IPS-20b (cell line): ENCODE measurements around the gene SH3RF3.
"Not testable (repeated sequence)": the region's sequence is repeated elsewhere in the genome, so short reads cannot be mapped to it uniquely, and the experiment has no call there.

ENCODE experiments used
- H3K27ac ChIP-seq: one replicate; pipeline ENCODE4 v1.5.1; 2013; ENCODE audit warnings: low read length
- H3K27me3 ChIP-seq: 2 replicates; pipeline ENCODE4 v1.6.1; 2013; ENCODE audit warnings: mild to moderate bottlenecking, low read length, inconsistent platforms; ENCODE audit not compliant: insufficient read depth
- H3K36me3 ChIP-seq: 2 replicates; pipeline ENCODE4 v1.6.1; 2013; ENCODE audit warnings: low read depth, mild to moderate bottlenecking, inconsistent platforms, low read length, moderate library complexity; ENCODE audit not compliant: insufficient read depth
- H3K4me1 ChIP-seq: 2 replicates; pipeline ENCODE4 v1.6.1; 2013; ENCODE audit warnings: mild to moderate bottlenecking, control low read depth, inconsistent platforms, low read length, moderate library complexity; ENCODE audit not compliant: insufficient read depth
- H3K4me3 ChIP-seq: 2 replicates; pipeline ENCODE4 v1.5.1; 2013; ENCODE audit warnings: mild to moderate bottlenecking, low read length, inconsistent platforms
- H3K9ac ChIP-seq: 2 replicates; pipeline ENCODE4 v1.6.1; 2013; ENCODE audit warnings: low read depth, mild to moderate bottlenecking, inconsistent platforms, low read length, moderate library complexity
- H3K9me3 ChIP-seq: 2 replicates; pipeline ENCODE4 v1.6.1; 2013; ENCODE audit warnings: mild to moderate bottlenecking, low read depth, low read length, inconsistent platforms; ENCODE audit not compliant: insufficient read depth

The SH3RF3 gene

GRCh38 chr2:109120166-109120565 lies 8.8 kb upstream of the SH3RF3 start:
- H3K4me1 ChIP-seq = no peaks in the 10 kb centered on the region
- H3K36me3 ChIP-seq = no peaks in the 10 kb centered on the region
- H3K4me3 ChIP-seq = no peak overlapping the region
- H3K9ac ChIP-seq = no peak overlapping the region
- no peak overlapping the region for H3K27ac ChIP-seq
- H3K9me3 ChIP-seq = peaks cover 15% of the 10 kb centered on the region; the same call in 1 of the 2 replicates
- no peaks in the 10 kb centered on the region for H3K27me3 ChIP-seq

DNA sequence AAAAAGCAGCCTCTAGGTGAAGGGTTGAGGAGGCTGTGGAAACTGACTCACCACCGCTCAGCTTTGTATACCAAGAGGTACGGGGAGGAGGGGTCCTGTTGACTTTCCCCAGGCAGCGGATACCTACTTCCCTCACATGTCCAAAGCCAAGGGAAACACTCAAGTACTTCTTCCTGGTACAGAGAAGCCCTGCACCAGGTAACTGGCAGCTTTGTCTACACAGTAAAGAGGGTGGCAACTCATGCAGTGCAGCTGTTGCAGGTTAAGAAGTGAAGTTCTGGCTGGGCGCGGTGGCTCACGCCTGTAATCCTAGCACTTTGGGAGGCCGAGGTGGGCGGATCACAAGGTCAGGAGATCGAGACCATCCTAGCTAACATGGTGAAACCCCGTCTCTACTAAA lies 8.3 kb upstream of the SH3RF3 start:
- H3K4me1 ChIP-seq, H3K36me3 ChIP-seq, H3K27me3 ChIP-seq, H3K27ac ChIP-seq, H3K4me3 ChIP-seq, H3K9ac ChIP-seq: not testable (repeated sequence)
- peaks cover 15% of the 10 kb centered on the region; the same call in 1 of the 2 replicates for H3K9me3 ChIP-seq

GRCh38 chr2:109123586-109124201 lies 5.3 kb upstream of the SH3RF3 start:
- Histone ChIP-seq H3K36me3 (no peaks in the 10 kb centered on the region), H3K27ac (no peak overlapping the region), H3K9me3 (peaks cover 2% of the 10 kb centered on the region; the same call in 1 of the 2 replicates), H3K27me3 (peaks cover 26% of the 10 kb centered on the region), H3K4me3 (no peak overlapping the region), H3K9ac (no peak overlapping the region), H3K4me1 (no peaks in the 10 kb centered on the region)

DNA sequence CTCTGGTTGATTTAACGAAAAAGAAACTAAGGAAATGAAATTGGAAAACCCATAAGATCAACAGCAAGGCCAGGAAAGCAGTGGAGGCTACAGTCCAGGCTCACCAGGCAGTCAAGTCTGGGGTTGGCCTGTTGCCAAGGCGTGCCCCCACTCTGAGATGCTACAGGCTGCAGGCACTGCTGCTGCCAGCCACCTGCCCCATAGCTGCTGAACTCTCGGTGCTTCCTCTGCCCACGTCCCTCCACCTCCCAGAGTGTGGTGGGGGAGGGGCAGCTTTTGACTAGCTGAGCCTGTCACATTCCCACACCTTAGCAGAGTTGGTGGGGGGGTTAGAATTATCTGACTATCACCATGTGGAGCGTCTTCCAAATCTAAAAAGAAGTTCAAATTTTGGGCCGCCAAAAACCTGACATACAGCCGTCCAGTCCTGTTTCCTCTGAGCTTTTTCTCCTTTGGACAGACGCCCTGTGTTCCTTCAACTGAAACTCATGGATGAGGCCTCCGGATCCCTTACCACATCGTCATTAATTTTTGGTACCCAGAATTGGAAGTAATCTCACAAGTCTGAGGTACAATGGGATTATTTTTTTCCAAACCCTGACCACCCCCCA lies 3.9 kb upstream of the SH3RF3 start:
- Histone ChIP-seq H3K36me3 (no peaks in the 10 kb centered on the region), H3K27me3 (peaks cover 40% of the 10 kb centered on the region), H3K9ac (no peak overlapping the region), H3K9me3 (no peaks in the 10 kb centered on the region), H3K27ac (no peak overlapping the region), H3K4me1 (no peaks in the 10 kb centered on the region), H3K4me3 (no peak overlapping the region)

DNA sequence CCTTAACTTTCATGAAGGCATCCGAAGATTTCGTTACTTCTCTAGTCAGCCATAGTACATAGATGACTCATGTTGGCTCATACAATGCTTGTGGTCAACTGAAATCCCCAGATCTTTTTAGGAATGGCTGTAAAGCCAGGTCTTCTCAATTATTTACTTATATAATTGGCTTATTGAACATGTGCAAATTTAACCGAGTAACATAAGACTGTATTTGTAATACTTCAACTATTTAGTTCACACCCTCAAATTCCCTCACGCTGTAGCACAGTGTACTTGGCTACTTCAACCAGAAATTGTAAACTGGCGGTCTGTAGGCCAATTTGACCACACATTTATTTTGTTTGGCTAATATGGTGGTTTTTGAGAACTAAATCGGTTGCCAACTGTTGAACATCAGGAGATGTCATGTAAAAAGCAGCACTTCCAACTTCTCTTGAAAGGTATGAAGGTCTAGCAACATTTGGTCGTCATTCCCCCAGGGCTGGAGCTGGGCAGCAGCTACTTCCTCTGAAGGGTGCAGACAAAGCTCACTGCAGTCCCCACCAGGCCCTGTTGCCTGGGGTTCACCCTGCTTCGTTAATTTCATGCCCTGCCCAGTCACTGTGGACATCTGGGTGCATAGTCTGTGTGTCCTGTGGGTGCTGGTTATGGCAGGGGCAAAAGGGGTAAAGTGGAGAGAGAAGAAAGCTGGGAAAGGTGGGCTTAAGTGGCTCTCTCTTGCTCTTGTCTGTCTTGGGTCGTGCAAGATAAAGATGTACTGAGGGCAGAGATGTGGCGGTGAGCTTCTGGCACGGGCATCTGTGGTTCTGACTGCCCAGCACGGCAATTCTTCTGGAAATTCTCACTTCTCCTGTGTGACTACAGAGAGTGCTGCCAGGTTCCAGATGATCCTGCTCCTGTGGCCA lies 3.2 kb upstream of the SH3RF3 start:
- H3K4me3 ChIP-seq = no peak overlapping the region
- H3K4me1 ChIP-seq = no peaks in the 10 kb centered on the region
- H3K9ac ChIP-seq = no peak overlapping the region
- H3K9me3 ChIP-seq = no peaks in the 10 kb centered on the region
- H3K27ac ChIP-seq = no peak overlapping the region
- H3K27me3 ChIP-seq = peaks cover 48% of the 10 kb centered on the region
- no peaks in the 10 kb centered on the region for H3K36me3 ChIP-seq

GRCh38 chr2:109126501-109126860 lies 2.5 kb upstream of the SH3RF3 start:
- Histone ChIP-seq H3K4me3 (no peak overlapping the region), H3K36me3 (no peaks in the 10 kb centered on the region)

GRCh38 chr2:109127556-109127955 lies 1.4 kb upstream of the SH3RF3 start:
- Histone ChIP-seq H3K27ac (no peak overlapping the region), H3K9ac (no peak overlapping the region), H3K9me3 (no peaks in the 10 kb centered on the region), H3K4me1 (no peaks in the 10 kb centered on the region), H3K36me3 (no peaks in the 10 kb centered on the region), H3K4me3 (peak overlapping the region; percentile 64; the same call in 1 of the 2 replicates), H3K27me3 (peaks cover 65% of the 10 kb centered on the region)

More at GRCh38 chr2:109126501-109126860, 2.5 kb upstream of the SH3RF3 start:
- no peak overlapping the region for H3K27ac ChIP-seq
- H3K4me1 ChIP-seq = no peaks in the 10 kb centered on the region
- H3K9me3 ChIP-seq = no peaks in the 10 kb centered on the region
- no peak overlapping the region for H3K9ac ChIP-seq
- peaks cover 54% of the 10 kb centered on the region for H3K27me3 ChIP-seq

DNA sequence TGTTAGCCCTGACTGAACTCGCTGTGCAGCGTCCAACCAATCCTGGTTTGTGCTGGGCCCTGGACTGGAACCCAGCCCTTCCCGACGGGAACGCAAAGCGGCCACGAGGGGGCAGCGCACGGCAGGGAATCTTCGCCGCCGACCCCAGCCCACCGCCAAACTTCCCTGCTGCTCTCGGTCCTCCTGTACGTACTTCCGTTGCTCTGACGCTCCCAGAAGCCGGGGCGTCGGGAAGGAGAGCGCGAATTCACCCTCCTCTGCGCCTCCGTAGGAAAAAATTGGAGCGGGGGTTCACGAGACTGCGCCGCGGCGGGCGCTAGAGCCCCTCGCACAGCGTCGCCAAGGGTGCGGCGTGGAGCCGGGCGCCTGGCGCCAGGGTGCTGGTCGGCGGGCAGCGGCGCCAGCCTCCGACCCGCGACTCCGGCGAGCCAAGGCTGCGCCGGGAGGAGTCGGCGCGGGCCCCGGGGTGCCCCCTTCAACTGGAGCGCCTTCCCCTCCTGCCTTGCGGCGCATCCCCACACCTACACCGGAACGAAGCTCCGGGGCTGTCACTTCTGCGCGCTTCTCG lies 873 bp upstream of the SH3RF3 start:
- Histone ChIP-seq H3K27me3 (peaks cover 71% of the 10 kb centered on the region), H3K36me3 (no peaks in the 10 kb centered on the region), H3K27ac (no peak overlapping the region), H3K9ac (no peak overlapping the region), H3K4me1 (no peaks in the 10 kb centered on the region), H3K4me3 (peak overlapping the region; percentile 64), H3K9me3 (no peaks in the 10 kb centered on the region)

- no peaks in the 10 kb centered on the region for H3K36me3 ChIP-seq
- H3K27me3 ChIP-seq = peaks cover 77% of the 10 kb centered on the region
- H3K4me1 ChIP-seq = no peaks in the 10 kb centered on the region
- H3K27ac ChIP-seq = no peak overlapping the region
- no peaks in the 10 kb centered on the region for H3K9me3 ChIP-seq
- H3K4me3 ChIP-seq = peak overlapping the region; percentile 64; the same call in 1 of the 2 replicates
- no peak overlapping the region for H3K9ac ChIP-seq
Observed at GRCh38 chr2:109129356-109129920, 433 bp downstream of the SH3RF3 start.

DNA sequence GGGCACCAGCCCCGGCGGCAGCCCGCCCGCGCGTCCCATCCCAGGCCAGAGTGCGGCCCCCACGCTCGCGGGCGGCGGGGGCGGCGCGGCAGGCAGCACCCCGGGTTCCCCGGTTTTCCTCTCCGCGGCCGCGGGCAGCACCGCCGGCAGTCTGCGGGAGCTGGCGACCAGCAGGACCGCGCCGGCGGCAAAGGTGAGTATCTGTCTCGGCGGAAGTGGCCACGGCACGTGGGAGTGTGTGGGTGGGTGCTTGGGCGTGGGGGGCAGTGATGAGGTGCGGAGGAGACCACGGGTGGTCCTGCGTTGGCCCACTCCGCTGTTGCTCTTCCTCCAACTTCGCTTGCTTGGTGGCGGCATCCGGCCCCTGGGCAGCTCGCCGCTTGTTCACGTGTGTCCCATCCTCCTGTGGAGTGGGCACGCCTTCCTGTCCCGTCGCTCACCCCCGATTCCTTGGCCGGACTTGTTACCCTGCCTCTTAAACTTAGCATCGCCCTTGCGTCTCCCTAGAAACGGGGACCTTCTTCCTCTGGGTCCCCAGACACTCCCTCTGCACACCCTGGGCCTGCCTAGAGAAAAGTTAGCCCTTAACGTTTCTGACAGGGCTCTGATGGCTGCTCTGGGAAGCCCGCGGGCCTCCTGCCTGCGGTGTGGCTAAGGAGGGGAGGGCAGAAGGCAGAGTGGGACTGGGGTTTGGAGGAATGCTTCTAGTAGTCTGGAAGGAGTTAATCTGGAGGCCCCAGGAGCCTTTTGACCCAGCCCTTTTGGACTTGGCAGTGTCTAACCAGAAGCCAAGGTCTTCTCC lies 1.1 kb downstream of the SH3RF3 start:
- Histone ChIP-seq H3K27ac (no peak overlapping the region), H3K4me3 (peak overlapping the region; percentile 64; the same call in 1 of the 2 replicates), H3K36me3 (no peaks in the 10 kb centered on the region)

GRCh38 chr2:109130723-109130995 lies 1.7 kb downstream of the SH3RF3 start:
- no peaks in the 10 kb centered on the region for H3K4me1 ChIP-seq
- no peak overlapping the region for H3K9ac ChIP-seq
- no peak overlapping the region for H3K4me3 ChIP-seq
- no peaks in the 10 kb centered on the region for H3K36me3 ChIP-seq
- H3K9me3 ChIP-seq = no peaks in the 10 kb centered on the region
- H3K27me3 ChIP-seq = peaks cover 77% of the 10 kb centered on the region
- no peak overlapping the region for H3K27ac ChIP-seq

More for the DNA sequence above, 1.1 kb downstream of the SH3RF3 start:
- H3K9me3 ChIP-seq = no peaks in the 10 kb centered on the region
- H3K4me1 ChIP-seq = no peaks in the 10 kb centered on the region
- no peak overlapping the region for H3K9ac ChIP-seq
- peaks cover 77% of the 10 kb centered on the region for H3K27me3 ChIP-seq
